K562 (cell line): ENCODE data around the gene PEPD. TPM values are rescaled to one million over a fixed set of nuclear protein-coding genes. Genes with fewer than 3 reads are reported as not detected.

Experiments
- CHAMP1 ChIP-seq: fragments of 450-650 bp; IDR thresholded peaks from 2 replicates; pipeline ENCODE4 v1.6.1; 2016; ENCODE audit warnings: mild to moderate bottlenecking
- DMBX1 ChIP-seq: fragments of 250-450 bp; sonication (Bioruptor Pico); IDR thresholded peaks from 2 replicates; pipeline ENCODE4 v1.8.0; 2022; ENCODE audit warnings: inconsistent platforms, mild to moderate bottlenecking, moderate library complexity, borderline replicate concordance
- FOS ChIP-seq: IDR thresholded peaks from 3 replicates; pipeline ENCODE4 v1.6.1; 2011; ENCODE audit not compliant: insufficient read length; ENCODE audit errors: extremely low read depth
- HDAC1 ChIP-seq, 2 experiments: fragments of 450-650 bp; IDR thresholded peaks; 2 replicates each; pipeline ENCODE4 v1.6.1; 2016 to 2017; ENCODE audit warnings: inconsistent platforms in 1 of 2, mild to moderate bottlenecking in 1 of 2, moderate library complexity in 1 of 2
- HMGN3 ChIP-seq: IDR thresholded peaks from 2 replicates; pipeline ENCODE4 v1.6.1; 2011; ENCODE audit warnings: borderline replicate concordance, low read depth, mild to moderate bottlenecking, mixed read lengths, low read length; ENCODE audit not compliant: insufficient read length; ENCODE audit errors: extremely low read depth
- MITF ChIP-seq: IDR thresholded peaks from 2 replicates; pipeline ENCODE4 v1.6.1; 2014; ENCODE audit warnings: antibody characterized with exemption
- PHF8 ChIP-seq: fragments of 200-600 bp; sonication (generic); IDR thresholded peaks from 2 replicates; pipeline ENCODE4 v1.6.1; 2012; ENCODE audit warnings: mixed run types, mild to moderate bottlenecking, inconsistent platforms, low read length, moderate library complexity, borderline replicate concordance
- SMAD2 ChIP-seq: fragments of 150-350 bp; IDR thresholded peaks from 2 replicates; pipeline ENCODE4 v1.6.1; 2014; ENCODE audit warnings: low read depth, mild to moderate bottlenecking, low read length
- TCF3 ChIP-seq: sonication (generic); formaldehyde crosslinking; IDR thresholded peaks from 2 replicates; pipeline ENCODE4 v1.4.0; 2020; ENCODE audit warnings: mild to moderate bottlenecking, missing genetic modification reagents
- ZNF174 ChIP-seq: fragments of 250-450 bp; sonication (Bioruptor Pico); IDR thresholded peaks from 2 replicates; pipeline ENCODE4 v1.4.0; 2020; ENCODE audit warnings: mild to moderate bottlenecking
- ZZZ3 ChIP-seq: fragments of 450-650 bp; IDR thresholded peaks from 2 replicates; pipeline ENCODE4 v1.6.1; 2016; ENCODE audit warnings: antibody characterized with exemption, mild to moderate bottlenecking, moderate library complexity
- polyA plus RNA-seq, 8 experiments: library from polyadenylated mRNA; depleted of rRNA in 4 of 8; stranded (reverse) in 5 of 8; unstranded in 3 of 8; fragments of >200 nt; fragmentation: Nextera tagmentation in 2 of 8; fragmentation: Illumina TruSeq in 1 of 8; extraction: Ambion mirVana in 2 of 8; extraction: Trizol in 1 of 8; gene quantifications; 2 replicates each; pipeline versions ENCODE4 v1.2.1 to v1.2.3, GENCODE V29; 2011 to 2014; ENCODE audit warnings: inconsistent platforms in 1 of 8, missing spikeins in 1 of 8
- total RNA-seq, 7 experiments: library from RNA; depleted of rRNA in 6 of 7; stranded (reverse); fragments of >200 nt in 6 of 7; fragmentation: Illumina TruSeq in 2 of 7; extraction: Trizol in 2 of 7; gene quantifications; 2 replicates each; pipeline versions ENCODE4 v1.2.1 to v1.2.3, GENCODE V29; 2011 to 2021; ENCODE audit warnings: low replicate concordance in 1 of 7

The PEPD gene
- total and polyA plus RNA-seq, 9 of the 15 experiments (the other 6 are each of a cell fraction or from before 2014, with no cell fraction given) = 1.3 to 19.2 (median 16.0) TPM

- TF ChIP-seq CHAMP1 = no peak
- no peak for TF ChIP-seq TCF3
- TF ChIP-seq SMAD2 = no peak
- no peak for TF ChIP-seq DMBX1
- TF ChIP-seq MITF = no peak
- no peak for TF ChIP-seq HDAC1 (IDR thresholded peaks at IDR 0.05)
- no peak for TF ChIP-seq PHF8
- TF ChIP-seq ZNF174 = no peak
- TF ChIP-seq FOS = no peak
- no peak for TF ChIP-seq HMGN3
- TF ChIP-seq ZZZ3 = no peak
Observed at GRCh38 chr19:33505148-33505547, 16.4 kb downstream of the PEPD start (continued).
